Measurements from ENCODE around the gene REEP6.

REEP6 gene

GRCh38 chr19:1525343-1525742 lies 34.4 kb downstream of the REEP6 start:
- H3K27me3 ChIP-seq (replicated peaks; ENCODE audit: control insufficient read depth, insufficient read depth, low read length), result no peaks in the 10 kb centered on the region; the same call in 1 of the 2 replicates
- no peak for DNase-seq (ENCODE audit: extremely low read depth, insufficient read length)
- no peak for TF ChIP-seq CTCF (IDR thresholded peaks at IDR 0.05; ENCODE audit: insufficient read depth, low read length, poor library complexity, severe bottlenecking)

GRCh38 chr19:1526066-1526778 lies 35.2 kb downstream of the REEP6 start:
- no peaks in the 10 kb centered on the region; the same call in 1 of the 2 replicates for H3K27me3 ChIP-seq (replicated peaks; ENCODE audit: control insufficient read depth, insufficient read depth, low read length)
- TF ChIP-seq CTCF (IDR thresholded peaks at IDR 0.05; ENCODE audit: insufficient read depth, low read length, poor library complexity, severe bottlenecking), result no peak
- no peak for DNase-seq (ENCODE audit: extremely low read depth, insufficient read length)
- no peak overlapping the region for H3K4me3 ChIP-seq (replicated peaks; ENCODE audit: low read depth, low read length)
- no peaks in the 10 kb centered on the region for H3K36me3 ChIP-seq (ENCODE audit: control insufficient read depth, insufficient read depth, low read length)

More at GRCh38 chr19:1525343-1525742, 34.4 kb downstream of the REEP6 start:
- Histone ChIP-seq H3K36me3 (ENCODE audit: control insufficient read depth, insufficient read depth, low read length) (no peaks in the 10 kb centered on the region), H3K4me3 (replicated peaks; ENCODE audit: low read depth, low read length) (no peak overlapping the region)

GRCh38 chr19:1526979-1527649 lies 36.1 kb downstream of the REEP6 start:
- no peak for DNase-seq (ENCODE audit: extremely low read depth, insufficient read length)
- no peak for TF ChIP-seq CTCF (IDR thresholded peaks at IDR 0.05; ENCODE audit: insufficient read depth, low read length, poor library complexity, severe bottlenecking)
- Histone ChIP-seq H3K4me3 (replicated peaks; ENCODE audit: low read depth, low read length) (no peak overlapping the region), H3K36me3 (ENCODE audit: control insufficient read depth, insufficient read depth, low read length) (no peaks in the 10 kb centered on the region), H3K27me3 (replicated peaks; ENCODE audit: control insufficient read depth, insufficient read depth, low read length) (no peaks in the 10 kb centered on the region; the same call in 1 of the 2 replicates)

- Histone ChIP-seq H3K27me3 (replicated peaks; ENCODE audit: control insufficient read depth, insufficient read depth, low read length) (no peaks in the 10 kb centered on the region; the same call in 1 of the 2 replicates), H3K36me3 (ENCODE audit: control insufficient read depth, insufficient read depth, low read length) (no peaks in the 10 kb centered on the region), H3K4me3 (replicated peaks; ENCODE audit: low read depth, low read length) (no peak overlapping the region)
- no peak for DNase-seq (ENCODE audit: extremely low read depth, insufficient read length)
- no peak for TF ChIP-seq CTCF (IDR thresholded peaks at IDR 0.05; ENCODE audit: insufficient read depth, low read length, poor library complexity, severe bottlenecking)
Measured at GRCh38 chr19:1527650-1528309, 36.8 kb downstream of the REEP6 start.

- Histone ChIP-seq H3K36me3 (ENCODE audit: control insufficient read depth, insufficient read depth, low read length) (no peaks in the 10 kb centered on the region), H3K27me3 (replicated peaks; ENCODE audit: control insufficient read depth, insufficient read depth, low read length) (no peaks in the 10 kb centered on the region; the same call in 1 of the 2 replicates), H3K4me3 (replicated peaks; ENCODE audit: low read depth, low read length) (no peak overlapping the region)
- TF ChIP-seq CTCF (IDR thresholded peaks at IDR 0.05; ENCODE audit: insufficient read depth, low read length, poor library complexity, severe bottlenecking), result no peak
- DNase-seq (ENCODE audit: extremely low read depth, insufficient read length), result no peak
Measured at GRCh38 chr19:1528596-1529429, 37.8 kb downstream of the REEP6 start.
